H1 (cell line): Measurements from ENCODE around the gene NUMB. TPM values are rescaled to one million over a fixed set of nuclear protein-coding genes. Genes with fewer than 3 reads are reported as not detected.

Source experiments
- CTCF ChIA-PET: fragments of 300-600 bp; sonication (Branson Sonifier 250); formaldehyde crosslinking; loops from one replicate; lab custom pipeline; 2021; ENCODE audit not compliant: partially characterized antibody; lab: Charles Lee
- POLR2A ChIA-PET: fragments of 300-600 bp; sonication (Branson Sonifier 250); formaldehyde crosslinking; loops from one replicate; lab custom pipeline; 2021; ENCODE audit warnings: inconsistent platforms; ENCODE audit not compliant: partially characterized antibody; lab: Charles Lee
- DNase-seq, 2 experiments: peaks; one replicate each; pipeline versions ENCODE4 v3.0.0 to v3.0.0-alpha.2; 2010 to 2022; ENCODE audit warnings: low spot score in 2 of 2, low read depth in 1 of 2, mixed read lengths in 1 of 2
- FAIRE-seq: peaks from 2 replicates; lab custom pipeline; 2011; peaks lifted over from hg19 to GRCh38; lab: Jason Lieb, UNC
- H2AFZ ChIP-seq: 2 replicates; pipeline ENCODE4 v1.8.1; 2012; ENCODE audit warnings: low read length, inconsistent platforms
- H2AK5ac ChIP-seq: 2 replicates; pipeline ENCODE4 v1.6.1; 2013; ENCODE audit warnings: low read depth, low read length
- H2BK120ac ChIP-seq: replicated peaks from 2 replicates; pipeline ENCODE3; 2013; ENCODE audit warnings: low read depth, low read length, inconsistent platforms
- H2BK12ac ChIP-seq: 2 replicates; pipeline ENCODE4 v1.6.1; 2013; ENCODE audit warnings: low read depth, low read length
- H2BK15ac ChIP-seq: 2 replicates; pipeline ENCODE4 v1.6.1; 2013; ENCODE audit warnings: low read length
- H2BK20ac ChIP-seq: 2 replicates; pipeline ENCODE4 v1.6.1; 2013; ENCODE audit warnings: low read length
- H2BK5ac ChIP-seq: 2 replicates; pipeline ENCODE4 v1.6.1; 2013; ENCODE audit warnings: low read depth, low read length
- H3K14ac ChIP-seq: 2 replicates; pipeline ENCODE4 v1.6.1; 2013; ENCODE audit warnings: inconsistent platforms; ENCODE audit not compliant: insufficient read length
- H3K18ac ChIP-seq: 2 replicates; pipeline ENCODE4 v1.6.1; 2013; ENCODE audit warnings: low read length; ENCODE audit errors: extremely low read depth
- H3K23ac ChIP-seq: 2 replicates; pipeline ENCODE4 v1.6.1; 2013; ENCODE audit warnings: inconsistent platforms; ENCODE audit not compliant: insufficient read length
- H3K23me2 ChIP-seq: 2 replicates; pipeline ENCODE4 v1.6.1; 2013; ENCODE audit warnings: low read depth, low read length
- H3K27ac ChIP-seq: 2 replicates; pipeline ENCODE4 v1.6.1; 2011; ENCODE audit warnings: low read depth, low read length, inconsistent platforms
- H3K27me3 ChIP-seq, 4 experiments: replicated peaks in 1 of 4; 1 replicate in 1 of 4; 2 replicates in 3 of 4; pipeline versions ENCODE4 v1.6.1 to v1.8.1; 2011 to 2013; ENCODE audit warnings: low read length in 3 of 4, mild to moderate bottlenecking in 3 of 4, inconsistent platforms in 2 of 4, mixed read lengths in 2 of 4, moderate library complexity in 1 of 4; ENCODE audit not compliant: control insufficient read depth in 3 of 4, insufficient read depth in 3 of 4; ENCODE audit errors: extremely low read depth in 1 of 4
- H3K36me3 ChIP-seq, 4 experiments: 2 replicates each; pipeline versions ENCODE4 v1.6.1 to v1.8.1; 2011 to 2013; ENCODE audit warnings: mild to moderate bottlenecking in 4 of 4, low read length in 3 of 4, moderate library complexity in 2 of 4, control low read depth in 1 of 4, inconsistent platforms in 1 of 4; ENCODE audit not compliant: insufficient read depth in 4 of 4, control insufficient read depth in 2 of 4
- H3K4ac ChIP-seq: replicated peaks from 2 replicates; pipeline ENCODE3; 2013; ENCODE audit warnings: low read length, low read depth, mixed read lengths, inconsistent platforms; ENCODE audit not compliant: insufficient read length
- H3K4me1 ChIP-seq, 4 experiments: replicated peaks in 1 of 4; 1 replicate in 1 of 4; 2 replicates in 3 of 4; pipeline versions ENCODE4 v1.6.1 to v1.8.1; 2011 to 2013; ENCODE audit warnings: low read length in 3 of 4, inconsistent platforms in 2 of 4, mixed read lengths in 1 of 4; ENCODE audit not compliant: insufficient read depth in 4 of 4, control insufficient read depth in 3 of 4
- H3K4me2 ChIP-seq, 2 experiments: 2 replicates each; pipeline versions ENCODE4 v1.6.1 to v1.8.1; 2011 to 2013; ENCODE audit warnings: low read depth in 2 of 2, low read length in 2 of 2, control low read depth in 1 of 2, inconsistent platforms in 1 of 2, mild to moderate bottlenecking in 1 of 2; ENCODE audit not compliant: insufficient read depth in 1 of 2
- H3K4me3 ChIP-seq, 4 experiments: fragments of 200-600, 300-600 bp in 1 of 4; sonication (generic), shearing (Covaris generic), sonication (Bioruptor Twin) in 1 of 4; 2 replicates each; pipeline versions ENCODE4 v1.5.1 to v1.8.1; 2011 to 2016; ENCODE audit warnings: low read length in 4 of 4, low read depth in 3 of 4, control low read depth in 2 of 4, inconsistent platforms in 2 of 4, mild to moderate bottlenecking in 2 of 4, mixed read lengths in 1 of 4, moderate library complexity in 1 of 4; ENCODE audit not compliant: insufficient read depth in 2 of 4; ENCODE audit errors: extremely low read depth in 1 of 4
- H3K56ac ChIP-seq: replicated peaks from 2 replicates; pipeline ENCODE3; 2013; ENCODE audit warnings: low read depth, mild to moderate bottlenecking, mixed read lengths, low read length, inconsistent platforms; ENCODE audit not compliant: insufficient read length
- H3K79me1 ChIP-seq: 2 replicates; pipeline ENCODE4 v1.6.1; 2013; ENCODE audit warnings: low read depth, low read length, control low read depth
- H3K79me2 ChIP-seq, 2 experiments: 2 replicates each; pipeline versions ENCODE4 v1.6.1 to v1.8.1; 2012 to 2013; ENCODE audit warnings: low read length in 2 of 2, mild to moderate bottlenecking in 2 of 2, inconsistent platforms in 1 of 2; ENCODE audit not compliant: insufficient read depth in 2 of 2, control insufficient read depth in 1 of 2
- H3K9ac ChIP-seq, 4 experiments: replicated peaks in 1 of 4; 1 replicate in 1 of 4; 2 replicates in 3 of 4; pipeline versions ENCODE4 v1.6.1 to v1.8.1; 2011 to 2013; ENCODE audit warnings: low read depth in 3 of 4, low read length in 3 of 4, control low read depth in 2 of 4, mild to moderate bottlenecking in 2 of 4, moderate library complexity in 2 of 4, inconsistent platforms in 1 of 4; ENCODE audit errors: extremely low read depth in 1 of 4
- H3K9me3 ChIP-seq, 2 experiments: 2 replicates each; pipeline versions ENCODE4 v1.6.1 to v1.8.1; 2012 to 2013; ENCODE audit warnings: mild to moderate bottlenecking in 2 of 2, moderate library complexity in 2 of 2, control low read depth in 1 of 2, inconsistent platforms in 1 of 2, low read depth in 1 of 2, low read length in 1 of 2, mixed read lengths in 1 of 2; ENCODE audit not compliant: insufficient read depth in 2 of 2
- H4K20me1 ChIP-seq, 2 experiments: replicated peaks in 1 of 2; 2 replicates each; pipeline versions ENCODE3 to v1.8.1; 2011 to 2013; ENCODE audit warnings: inconsistent platforms in 2 of 2, low read length in 2 of 2, mild to moderate bottlenecking in 1 of 2; ENCODE audit not compliant: insufficient read depth in 2 of 2, control insufficient read depth in 1 of 2
- H4K5ac ChIP-seq: 2 replicates; pipeline ENCODE4 v1.6.1; 2013; ENCODE audit warnings: low read length, low read depth, mixed read lengths, inconsistent platforms; ENCODE audit not compliant: insufficient read length
- H4K8ac ChIP-seq: 2 replicates; pipeline ENCODE4 v1.8.0; 2013; ENCODE audit warnings: mild to moderate bottlenecking, moderate library complexity, low read length, inconsistent platforms; ENCODE audit not compliant: insufficient read depth; ENCODE audit errors: extremely low read depth
- H4K91ac ChIP-seq: replicated peaks from 2 replicates; pipeline ENCODE3; 2013; ENCODE audit warnings: low read length, mixed read lengths, inconsistent platforms; ENCODE audit not compliant: insufficient read length
- BACH1 ChIP-seq: IDR thresholded peaks from 2 replicates; pipeline ENCODE4 v1.6.1; 2012; ENCODE audit warnings: low read length, improper control_type of control experiment
- BCL11A ChIP-seq, 2 experiments: IDR thresholded peaks; one replicate each; pipeline ENCODE4 v1.6.1; 2011; ENCODE audit warnings: low read depth in 2 of 2, low read length in 2 of 2, mild to moderate bottlenecking in 2 of 2
- GTF2F1 ChIP-seq: IDR thresholded peaks from 2 replicates; pipeline ENCODE4 v1.6.1; 2012; ENCODE audit warnings: low read depth, low read length, improper control_type of control experiment, borderline replicate concordance
- MAFK ChIP-seq: IDR thresholded peaks from 2 replicates; pipeline ENCODE4 v1.6.1; 2012; ENCODE audit warnings: low read depth, mild to moderate bottlenecking, improper control_type of control experiment, low read length
- SP2 ChIP-seq: IDR thresholded peaks from 2 replicates; pipeline ENCODE4 v1.6.1; 2012; ENCODE audit warnings: mild to moderate bottlenecking, low read length, inconsistent platforms
- SRF ChIP-seq: IDR thresholded peaks from 2 replicates; pipeline ENCODE4 v1.6.1; 2011; ENCODE audit warnings: mild to moderate bottlenecking, low read depth, low read length, moderate library complexity
- WGBS, 2 experiments: shearing (Covaris generic) in 1 of 2; methylation state at CpG; one replicate each; pipeline versions ENCODE4 v1.1.6 to v1.1.7; 2013 to 2015; ENCODE audit warnings: low lambda C conversion rate in 2 of 2, mixed read lengths in 2 of 2, inconsistent platforms in 1 of 2, low coverage in 1 of 2, missing lambda C conversion rate in 1 of 2; ENCODE audit not compliant: insufficient replicate concordance in 2 of 2, insufficient coverage in 1 of 2, insufficient read length in 1 of 2; ENCODE audit errors: extremely low coverage in 1 of 2, missing lambda C conversion rate in 1 of 2; 5-methylcytosine and 5-hydroxymethylcytosine counted together
- polyA plus RNA-seq, 7 experiments: library from polyadenylated mRNA; depleted of rRNA in 3 of 7; stranded (reverse) in 5 of 7; unstranded in 2 of 7; fragments of >200 nt in 5 of 7; fragments of 200-250 nt in 2 of 7; gene quantifications; 1 replicate in 5 of 7; 2 replicates in 1 of 7; 4 replicates in 1 of 7; pipeline versions ENCODE4 v1.2.1 to v1.2.3, GENCODE V29; 2011 to 2013; ENCODE audit warnings: missing spikeins in 2 of 7, mixed read lengths in 2 of 7
- total RNA-seq: library from RNA; stranded (reverse); fragmentation: NEBNext Ultra II Directional; extraction: Animal tissue kit (Norgen Biotek cat#: 25700); gene quantifications from 2 replicates; pipeline ENCODE4 v1.2.1, GENCODE V29; 2021
- TF ChIP-seq, protein P1 (sequence below): IDR thresholded peaks from 2 replicates; pipeline ENCODE4 v1.6.1; 2012; ENCODE audit warnings: low read length, inconsistent platforms

The NUMB gene
- total and polyA plus RNA-seq, 2 of the 8 experiments (the other 6 are each of a cell fraction or from before 2014, with no cell fraction given), result 54.3 to 78.1 TPM

DNA sequence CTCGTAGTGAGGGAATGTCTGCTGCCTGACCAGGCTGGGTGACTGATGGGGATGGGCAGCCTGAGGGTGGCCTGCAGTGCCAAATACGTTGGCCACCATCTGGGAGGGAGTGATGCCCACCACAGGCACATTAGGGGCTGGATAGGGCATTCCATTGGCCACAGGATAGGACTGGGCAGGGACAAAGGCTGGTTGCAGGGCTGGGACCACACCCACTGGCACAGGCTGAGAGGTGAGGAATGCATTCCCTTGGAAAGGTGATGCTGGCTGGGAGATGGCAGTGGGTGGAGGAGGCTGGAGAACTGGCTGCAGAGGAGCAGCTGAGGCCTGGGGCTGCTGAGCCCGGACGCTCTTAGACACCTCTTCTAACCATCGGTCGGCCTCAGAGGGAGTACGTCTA is 181.5 kb downstream of the NUMB start:
- Histone ChIP-seq H2BK120ac (no peak overlapping the region), H3K4ac (no peak overlapping the region), H4K20me1 (no peaks in the 10 kb centered on the region), H3K4me3 (no peak overlapping the region), H3K79me1 (no peaks in the 10 kb centered on the region; the same call in 1 of the 2 replicates), H3K18ac (no peak overlapping the region), H3K23me2 (no peaks in the 10 kb centered on the region), H3K27ac (no peak overlapping the region), H3K36me3 (peaks cover 3 to 50% (median 12%) of the 10 kb centered on the region in 4 experiments; a peak in 7 of 8 replicates), H3K9ac (peak overlapping the region in 1 of 4 experiments; percentile 18; a peak in 1 of 7 replicates), H3K79me2 (no peaks in the 10 kb centered on the region), H3K27me3 (no peaks in the 10 kb centered on the region), H2AFZ (no peak overlapping the region), H3K9me3 (no peaks in the 10 kb centered on the region), H3K23ac (no peak overlapping the region), H3K14ac (no peak overlapping the region), H4K5ac (no peak overlapping the region), H3K4me2 (no peak overlapping the region), H2BK15ac (no peak overlapping the region), H4K8ac (no peak overlapping the region), H3K56ac (no peak overlapping the region), H2AK5ac (no peak overlapping the region), H2BK5ac (no peak overlapping the region), H2BK12ac (no peak overlapping the region), H4K91ac (no peak overlapping the region), H3K4me1 (peaks cover 0 to 3% (median 0%) of the 10 kb centered on the region in 4 experiments; a peak in 2 of 7 replicates), H2BK20ac (no peak overlapping the region)
- FAIRE-seq (no peak), DNase-seq (no peak)
- CTCF ChIA-PET, result interaction anchor here (0.9 to 1.5 kb wide), 3 partner anchors 18 to 104 kb away, joined by 3 to 4 read pairs (median 3); no protein-coding TSS in a partner anchor
- WGBS, 2 experiments, result 92% methylated on average over 7 of the region's 7 CpGs; no CpG with 5 or more reads in 1 of the 2 experiments
- POLR2A ChIA-PET, result no interaction called here
- TF ChIP-seq BCL11A (IDR thresholded peaks at IDR 0.05; ENCODE audit: low read depth in 2 of 2, low read length in 2 of 2) (no peak), SRF (no peak), SP2 (no peak), MAFK (no peak), GTF2F1 (no peak), BACH1 (no peak)
- TF ChIP-seq, protein P1, sequence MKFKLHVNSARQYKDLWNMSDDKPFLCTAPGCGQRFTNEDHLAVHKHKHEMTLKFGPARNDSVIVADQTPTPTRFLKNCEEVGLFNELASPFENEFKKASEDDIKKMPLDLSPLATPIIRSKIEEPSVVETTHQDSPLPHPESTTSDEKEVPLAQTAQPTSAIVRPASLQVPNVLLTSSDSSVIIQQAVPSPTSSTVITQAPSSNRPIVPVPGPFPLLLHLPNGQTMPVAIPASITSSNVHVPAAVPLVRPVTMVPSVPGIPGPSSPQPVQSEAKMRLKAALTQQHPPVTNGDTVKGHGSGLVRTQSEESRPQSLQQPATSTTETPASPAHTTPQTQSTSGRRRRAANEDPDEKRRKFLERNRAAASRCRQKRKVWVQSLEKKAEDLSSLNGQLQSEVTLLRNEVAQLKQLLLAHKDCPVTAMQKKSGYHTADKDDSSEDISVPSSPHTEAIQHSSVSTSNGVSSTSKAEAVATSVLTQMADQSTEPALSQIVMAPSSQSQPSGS, result no peak
